Measurements from ENCODE around the gene DAB2. TPM values are rescaled to one million over a fixed set of nuclear protein-coding genes. Genes with fewer than 3 reads are reported as not detected.

The DAB2 gene
- total RNA-seq, 1 experiment from 2014 or later: 5.5 TPM

DNA sequence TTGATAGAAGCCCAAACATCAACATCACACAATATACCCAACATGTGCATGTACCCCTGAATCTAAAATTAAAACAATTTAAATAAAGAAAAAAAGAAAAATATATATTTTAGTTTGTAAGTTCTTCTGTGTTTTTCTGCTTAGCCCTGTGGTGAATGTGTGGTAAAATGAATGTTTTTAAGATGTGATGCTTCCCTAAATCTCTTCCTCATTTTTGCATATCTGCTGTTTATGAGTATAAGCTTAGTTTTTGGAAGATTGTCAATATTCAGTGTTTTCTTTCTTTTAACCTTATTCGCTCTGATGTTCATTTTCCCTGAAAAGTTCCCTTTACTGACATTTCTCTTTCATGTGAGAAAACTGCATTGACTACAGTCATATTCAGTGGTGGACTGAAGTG lies 44.4 kb upstream of the DAB2 start:
- Histone ChIP-seq H3K4me1 (ENCODE audit: control insufficient read depth in 1 of 2, insufficient read depth in 2 of 2, low read length in 2 of 2) (no peaks in the 10 kb centered on the region), H3K4me2 (ENCODE audit: low read length) (no peak overlapping the region), H3K27ac (ENCODE audit: low read depth, low read length) (no peak overlapping the region), H4K20me1 (ENCODE audit: insufficient read depth) (no peaks in the 10 kb centered on the region; the same call in 1 of the 2 replicates), H3K79me2 (ENCODE audit: insufficient read depth, low read length) (no peaks in the 10 kb centered on the region), H3K27me3 (ENCODE audit: insufficient read depth, low read length) (no peaks in the 10 kb centered on the region), H3K9me2 (ENCODE audit: insufficient read depth) (no peaks in the 10 kb centered on the region), H3K36me3 (ENCODE audit: control insufficient read depth in 1 of 2, insufficient read depth in 2 of 2, low read length in 2 of 2) (no peaks in the 10 kb centered on the region), H3K4me3 (replicated peaks in 1 of 2; ENCODE audit: low read depth in 1 of 2, low read length in 2 of 2) (no peak overlapping the region), H2AFZ (ENCODE audit: low read depth, low read length, poor library complexity, severe bottlenecking) (no peak overlapping the region), H3K9ac (ENCODE audit: low read length) (no peak overlapping the region), H3K9me3 (ENCODE audit: control insufficient read depth in 1 of 2, insufficient read depth in 1 of 2, low read depth in 1 of 2, low read length in 2 of 2) (no peaks in the 10 kb centered on the region)
- ATAC-seq (no peak), DNase-seq (ENCODE audit: low read depth, low spot score) (no peak)
- TF ChIP-seq SP1 (IDR thresholded peaks at IDR 0.05; ENCODE audit: low read depth) (no peak), EGR1 (IDR thresholded peaks at IDR 0.05; ENCODE audit: low read depth) (no peak), TCF7L2 (IDR thresholded peaks at IDR 0.05; ENCODE audit: borderline replicate concordance, extremely low read depth, insufficient read depth, insufficient read length) (no peak), CEBPB (IDR thresholded peaks at IDR 0.05; ENCODE audit: low read depth) (no peak), POLR2A (IDR thresholded peaks at IDR 0.05; ENCODE audit: borderline replicate concordance, extremely low read depth, insufficient read depth, insufficient read length) (no peak), FOSL1 (IDR thresholded peaks at IDR 0.05; ENCODE audit: low read depth) (no peak)
- TF ChIP-seq, protein P1, sequence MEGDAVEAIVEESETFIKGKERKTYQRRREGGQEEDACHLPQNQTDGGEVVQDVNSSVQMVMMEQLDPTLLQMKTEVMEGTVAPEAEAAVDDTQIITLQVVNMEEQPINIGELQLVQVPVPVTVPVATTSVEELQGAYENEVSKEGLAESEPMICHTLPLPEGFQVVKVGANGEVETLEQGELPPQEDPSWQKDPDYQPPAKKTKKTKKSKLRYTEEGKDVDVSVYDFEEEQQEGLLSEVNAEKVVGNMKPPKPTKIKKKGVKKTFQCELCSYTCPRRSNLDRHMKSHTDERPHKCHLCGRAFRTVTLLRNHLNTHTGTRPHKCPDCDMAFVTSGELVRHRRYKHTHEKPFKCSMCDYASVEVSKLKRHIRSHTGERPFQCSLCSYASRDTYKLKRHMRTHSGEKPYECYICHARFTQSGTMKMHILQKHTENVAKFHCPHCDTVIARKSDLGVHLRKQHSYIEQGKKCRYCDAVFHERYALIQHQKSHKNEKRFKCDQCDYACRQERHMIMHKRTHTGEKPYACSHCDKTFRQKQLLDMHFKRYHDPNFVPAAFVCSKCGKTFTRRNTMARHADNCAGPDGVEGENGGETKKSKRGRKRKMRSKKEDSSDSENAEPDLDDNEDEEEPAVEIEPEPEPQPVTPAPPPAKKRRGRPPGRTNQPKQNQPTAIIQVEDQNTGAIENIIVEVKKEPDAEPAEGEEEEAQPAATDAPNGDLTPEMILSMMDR (IDR thresholded peaks at IDR 0.05 in 2 of 3, conservative IDR thresholded peaks at IDR 0.05 in 1 of 3; ENCODE audit: borderline replicate concordance in 1 of 3, insufficient read depth in 1 of 3, low read depth in 2 of 3, low read length in 2 of 3): no peak
- TF ChIP-seq, protein P2, sequence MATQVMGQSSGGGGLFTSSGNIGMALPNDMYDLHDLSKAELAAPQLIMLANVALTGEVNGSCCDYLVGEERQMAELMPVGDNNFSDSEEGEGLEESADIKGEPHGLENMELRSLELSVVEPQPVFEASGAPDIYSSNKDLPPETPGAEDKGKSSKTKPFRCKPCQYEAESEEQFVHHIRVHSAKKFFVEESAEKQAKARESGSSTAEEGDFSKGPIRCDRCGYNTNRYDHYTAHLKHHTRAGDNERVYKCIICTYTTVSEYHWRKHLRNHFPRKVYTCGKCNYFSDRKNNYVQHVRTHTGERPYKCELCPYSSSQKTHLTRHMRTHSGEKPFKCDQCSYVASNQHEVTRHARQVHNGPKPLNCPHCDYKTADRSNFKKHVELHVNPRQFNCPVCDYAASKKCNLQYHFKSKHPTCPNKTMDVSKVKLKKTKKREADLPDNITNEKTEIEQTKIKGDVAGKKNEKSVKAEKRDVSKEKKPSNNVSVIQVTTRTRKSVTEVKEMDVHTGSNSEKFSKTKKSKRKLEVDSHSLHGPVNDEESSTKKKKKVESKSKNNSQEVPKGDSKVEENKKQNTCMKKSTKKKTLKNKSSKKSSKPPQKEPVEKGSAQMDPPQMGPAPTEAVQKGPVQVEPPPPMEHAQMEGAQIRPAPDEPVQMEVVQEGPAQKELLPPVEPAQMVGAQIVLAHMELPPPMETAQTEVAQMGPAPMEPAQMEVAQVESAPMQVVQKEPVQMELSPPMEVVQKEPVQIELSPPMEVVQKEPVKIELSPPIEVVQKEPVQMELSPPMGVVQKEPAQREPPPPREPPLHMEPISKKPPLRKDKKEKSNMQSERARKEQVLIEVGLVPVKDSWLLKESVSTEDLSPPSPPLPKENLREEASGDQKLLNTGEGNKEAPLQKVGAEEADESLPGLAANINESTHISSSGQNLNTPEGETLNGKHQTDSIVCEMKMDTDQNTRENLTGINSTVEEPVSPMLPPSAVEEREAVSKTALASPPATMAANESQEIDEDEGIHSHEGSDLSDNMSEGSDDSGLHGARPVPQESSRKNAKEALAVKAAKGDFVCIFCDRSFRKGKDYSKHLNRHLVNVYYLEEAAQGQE (IDR thresholded peaks at IDR 0.05; ENCODE audit: low read depth): no peak
- CTCF ChIA-PET: no interaction called here
- RAD21 ChIA-PET (ENCODE audit: low non-redundant PET in 1 of 2, low total read pairs in 2 of 2, uncharacterized antibody in 2 of 2, unreplicated experiment in 2 of 2): no interaction called here
- POLR2A ChIA-PET: no interaction called here
- intact Hi-C loops (cut with micrococcal nuclease): no loop called here
- no TSS peak for BruUV-seq (replicated peaks)

Measured in HCT116 (cell line).